PC-3 (cell line): ENCODE measurements around the gene MAP3K20. TPM values are rescaled to one million over a fixed set of nuclear protein-coding genes. Genes with fewer than 3 reads are reported as not detected.

Experiments used
- ATAC-seq: fragments of 200-7000 bp; cut with Tn5 transposase; 2 replicates; pipeline ENCODE4 v1.9.1; 2020; ENCODE audit warnings: mild to moderate bottlenecking, moderate library complexity
- BruUV-seq: library from RNA; stranded (reverse); fragments of 400-500 nt; replicated peaks from 2 replicates; lab custom pipeline; 2021; lab: Mats Ljungman, UMichigan
- CTCF ChIA-PET: fragments of 300-600 bp; sonication (Branson Sonifier 250); formaldehyde crosslinking; loops from one replicate; lab custom pipeline; 2022; ENCODE audit warnings: antibody characterized with exemption; lab: Charles Lee
- POLR2A ChIA-PET: fragments of 300-600 bp; sonication (Branson Sonifier 250); formaldehyde crosslinking; loops from one replicate; lab custom pipeline; 2022; ENCODE audit warnings: antibody characterized with exemption; ENCODE audit not compliant: unreplicated experiment; lab: Charles Lee
- DNase-seq: peaks from one replicate; pipeline ENCODE4 v3.0.0-alpha.2; 2015
- H2AFZ ChIP-seq: fragments of 300-600 bp; sonication (generic); 2 replicates; pipeline ENCODE4 v1.6.0; 2016; ENCODE audit warnings: antibody characterized with exemption, low read length
- H3F3A ChIP-seq: fragments of 300-600 bp; sonication (generic); one replicate; pipeline ENCODE4 v1.6.0; 2017; ENCODE audit warnings: antibody characterized with exemption, low read length, control low read depth, mild to moderate bottlenecking; ENCODE audit not compliant: unreplicated experiment
- H3K27ac ChIP-seq: fragments of 300-600 bp; sonication (generic); 2 replicates; pipeline ENCODE4 v1.5.1; 2016; ENCODE audit warnings: mild to moderate bottlenecking, low read length
- H3K27me3 ChIP-seq: fragments of 300-600 bp; sonication (generic); 2 replicates; pipeline ENCODE4 v1.6.1; 2016; ENCODE audit warnings: low read length, mixed read lengths
- H3K36me3 ChIP-seq: fragments of 300-600 bp; sonication (generic); 2 replicates; pipeline ENCODE4 v1.6.1; 2016; ENCODE audit warnings: low read depth, mixed run types, low read length, mixed read lengths
- H3K4me1 ChIP-seq: fragments of 300-600 bp; sonication (generic); 2 replicates; pipeline ENCODE4 v1.5.1; 2016; ENCODE audit warnings: low read length; ENCODE audit not compliant: insufficient read depth
- H3K4me2 ChIP-seq: fragments of 300-600 bp; sonication (generic); 2 replicates; pipeline ENCODE4 v1.6.0; 2016; ENCODE audit warnings: low read length
- H3K4me3 ChIP-seq: fragments of 300-600 bp; sonication (generic); 2 replicates; pipeline ENCODE4 v1.5.1; 2016; ENCODE audit warnings: mild to moderate bottlenecking, low read length, mixed read lengths
- H3K79me2 ChIP-seq: fragments of 300-600 bp; sonication (generic); 2 replicates; pipeline ENCODE4 v1.6.1; 2017; ENCODE audit warnings: low read length, mixed read lengths
- H3K9ac ChIP-seq: fragments of 300-600 bp; sonication (generic); 2 replicates; pipeline ENCODE4 v1.6.0; 2016; ENCODE audit warnings: mild to moderate bottlenecking, low read length
- H3K9me2 ChIP-seq: fragments of 300-600 bp; sonication (generic); replicated peaks from 2 replicates; pipeline ENCODE4 v1.6.1; 2016; ENCODE audit warnings: mixed run types, low read length, mixed read lengths
- H3K9me3 ChIP-seq: fragments of 300-600 bp; sonication (generic); 2 replicates; pipeline ENCODE4 v1.6.1; 2016; ENCODE audit warnings: low read length, mixed read lengths
- H4K20me1 ChIP-seq: fragments of 300-600 bp; sonication (generic); 2 replicates; pipeline ENCODE4 v1.6.1; 2016; ENCODE audit warnings: low read length, mixed read lengths
- CTCF ChIP-seq: fragments of 300-600 bp; sonication (generic); conservative IDR thresholded peaks from 2 replicates; pipeline ENCODE4 v1.5.1; 2017; ENCODE audit warnings: antibody characterized with exemption, low read depth, mild to moderate bottlenecking, low read length
- EZH2 ChIP-seq: fragments of 300-600 bp; sonication (generic); IDR thresholded peaks from one replicate; pipeline ENCODE4 v1.6.1; 2017; ENCODE audit warnings: antibody characterized with exemption, mild to moderate bottlenecking, low read length; ENCODE audit not compliant: unreplicated experiment
- EZH2phosphoT487 ChIP-seq: fragments of 300-600 bp; sonication (generic); IDR thresholded peaks from 2 replicates; pipeline ENCODE4 v1.6.1; 2018; ENCODE audit warnings: mild to moderate bottlenecking, antibody characterized with exemption, low read length, borderline replicate concordance
- intact Hi-C: fragments of 100-400 bp; cut with micrococcal nuclease; formaldehyde crosslinking; loops from 2 replicates; pipeline ENCODE4 v1.9.0; 2023
- total RNA-seq: library from RNA; depleted of rRNA; stranded (reverse); fragments of >200 nt; gene quantifications from 2 replicates; pipeline ENCODE4 v1.2.3, GENCODE V29; 2014

MAP3K20 gene
- total RNA-seq, 1 experiment from 2014 or later: 29.8 TPM

GRCh38 chr2:173311844-173312606, 236.4 kb downstream of the MAP3K20 start:
- Histone ChIP-seq H2AFZ (no peak overlapping the region), H3K36me3 (no peaks in the 10 kb centered on the region), H4K20me1 (no peaks in the 10 kb centered on the region), H3K79me2 (no peaks in the 10 kb centered on the region), H3K9me3 (no peaks in the 10 kb centered on the region), H3K4me2 (no peak overlapping the region), H3K4me1 (no peaks in the 10 kb centered on the region), H3F3A (no peaks in the 10 kb centered on the region), H3K27ac (no peak overlapping the region), H3K9me2 (no peaks in the 10 kb centered on the region), H3K27me3 (no peaks in the 10 kb centered on the region), H3K9ac (no peak overlapping the region), H3K4me3 (no peak overlapping the region)
- intact Hi-C loops: no loop called here
- TF ChIP-seq CTCF (no peak), EZH2phosphoT487 (no peak), EZH2 (no peak)
- CTCF ChIA-PET: no interaction called here
- ATAC-seq (no peak), DNase-seq (no peak)
- no TSS peak for BruUV-seq
- POLR2A ChIA-PET: no interaction called here
